Rectal smooth muscle tissue (tissue), 1 donor: ENCODE measurements around the gene SRSF9.

Experiments used
- H3K27ac ChIP-seq: one replicate; pipeline ENCODE4 v1.7.0; 2013; ENCODE audit warnings: low read depth, low read length, inconsistent platforms
- H3K27me3 ChIP-seq: one replicate; pipeline ENCODE4 v1.7.0; 2013; ENCODE audit warnings: low read length; ENCODE audit not compliant: control insufficient read depth, insufficient read depth
- H3K36me3 ChIP-seq: one replicate; pipeline ENCODE4 v1.7.0; 2013; ENCODE audit warnings: low read length; ENCODE audit not compliant: control insufficient read depth, insufficient read depth
- H3K4me1 ChIP-seq: one replicate; pipeline ENCODE4 v1.7.0; 2013; ENCODE audit warnings: low read length; ENCODE audit not compliant: control insufficient read depth, insufficient read depth
- H3K4me3 ChIP-seq: one replicate; pipeline ENCODE4 v1.7.0; 2013; ENCODE audit warnings: low read length
- H3K9ac ChIP-seq: one replicate; pipeline ENCODE4 v1.7.0; 2013; ENCODE audit warnings: low read length

The SRSF9 gene

DNA sequence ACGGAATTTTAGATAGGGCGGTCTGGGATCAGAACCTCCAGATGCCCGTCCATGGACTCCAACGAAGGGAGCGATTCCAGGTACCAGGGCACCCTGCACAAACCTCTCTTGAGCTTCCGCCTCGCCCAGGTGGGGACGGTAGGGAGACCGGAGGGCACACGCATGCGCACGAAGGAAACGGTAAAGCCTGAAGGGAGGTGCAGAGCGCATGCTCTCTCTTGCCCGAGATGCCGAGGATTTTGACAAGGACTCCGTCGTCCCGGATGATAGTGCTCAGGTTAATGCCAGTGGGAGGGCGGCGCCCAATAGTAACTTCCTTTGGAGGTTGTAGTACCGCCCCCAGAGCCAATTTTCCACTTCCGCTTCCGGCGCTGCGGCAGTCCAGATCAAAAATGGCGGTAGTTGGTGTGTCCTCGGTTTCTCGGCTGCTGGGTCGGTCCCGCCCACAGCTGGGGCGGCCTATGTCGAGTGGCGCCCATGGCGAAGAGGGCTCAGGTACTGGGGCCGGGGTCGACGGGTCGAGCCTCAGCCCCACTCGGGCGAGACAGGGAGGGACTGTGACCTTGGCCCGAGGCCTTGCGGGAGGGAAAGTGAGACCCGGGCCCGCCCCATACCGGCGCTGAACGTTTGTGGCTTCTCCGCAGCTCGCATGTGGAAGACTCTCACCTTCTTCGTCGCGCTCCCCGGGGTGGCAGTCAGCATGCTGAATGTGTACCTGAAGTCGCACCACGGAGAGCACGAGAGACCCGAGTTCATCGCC, 31.6 kb downstream of the SRSF9 start, which contains the start of gene COX6A1:
Gene COX6A1, plus strand, starts transcription at position 379 of the 760 bp plus-strand sequence. Its CDS starts 14 bp downstream, at position 393.
- Histone ChIP-seq H3K4me1 (no peaks in the 10 kb centered on the region), H3K4me3 (peak within 1 kb of the TSS; percentile 86), H3K36me3 (no peaks in the 10 kb centered on the region), H3K27ac (peak within 1 kb of the TSS; percentile 84), H3K9ac (peak within 1 kb of the TSS; percentile 74), H3K27me3 (no peaks in the 10 kb centered on the region)

- Histone ChIP-seq H3K9ac (no peak overlapping the region), H3K4me1 (no peaks in the 10 kb centered on the region), H3K27ac (no peak overlapping the region), H3K4me3 (no peak overlapping the region), H3K36me3 (no peaks in the 10 kb centered on the region), H3K27me3 (no peaks in the 10 kb centered on the region)
Observed at GRCh38 chr12:120432772-120433525, 36.6 kb downstream of the SRSF9 start.

GRCh38 chr12:120429368-120429767, 40.2 kb downstream of the SRSF9 start:
- Histone ChIP-seq H3K4me3 (no peak overlapping the region), H3K9ac (no peak overlapping the region), H3K27ac (no peak overlapping the region), H3K27me3 (no peaks in the 10 kb centered on the region), H3K36me3 (no peaks in the 10 kb centered on the region), H3K4me1 (no peaks in the 10 kb centered on the region)

DNA sequence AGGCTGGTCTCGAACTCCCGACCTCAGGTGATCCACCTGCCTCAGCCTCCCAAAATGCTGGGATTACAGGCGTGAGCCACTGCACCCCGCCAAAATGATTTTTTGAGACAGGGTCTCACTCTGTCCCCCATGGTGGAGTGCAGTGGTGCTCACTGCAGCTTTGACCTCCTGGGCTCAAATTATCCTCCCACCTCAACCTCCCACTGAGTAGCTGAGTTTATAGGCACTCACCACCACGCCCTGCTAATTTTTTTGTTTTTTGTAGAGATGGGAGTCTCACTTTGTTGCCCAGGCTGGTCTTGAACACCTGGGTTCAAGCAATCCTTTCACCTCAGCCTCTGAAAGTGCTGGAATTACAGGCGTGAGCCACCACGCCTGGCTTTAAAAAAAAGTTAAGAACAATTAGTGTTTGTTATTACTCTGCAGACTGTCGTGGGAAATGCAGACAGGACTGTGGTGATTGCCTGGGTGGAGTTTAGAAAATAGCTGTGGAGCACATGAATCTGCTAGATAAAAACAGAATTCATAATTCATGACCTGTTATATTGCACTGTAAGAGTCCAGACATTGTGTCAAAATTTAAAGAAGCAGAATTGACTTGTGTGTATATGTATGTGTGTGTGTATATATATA, 40.8 kb downstream of the SRSF9 start:
- no peaks in the 10 kb centered on the region for H3K36me3 ChIP-seq
- H3K27me3 ChIP-seq, result no peaks in the 10 kb centered on the region
- H3K4me3 ChIP-seq, result no peak overlapping the region
- no peak overlapping the region for H3K27ac ChIP-seq
- no peaks in the 10 kb centered on the region for H3K4me1 ChIP-seq
- H3K9ac ChIP-seq, result no peak overlapping the region

DNA sequence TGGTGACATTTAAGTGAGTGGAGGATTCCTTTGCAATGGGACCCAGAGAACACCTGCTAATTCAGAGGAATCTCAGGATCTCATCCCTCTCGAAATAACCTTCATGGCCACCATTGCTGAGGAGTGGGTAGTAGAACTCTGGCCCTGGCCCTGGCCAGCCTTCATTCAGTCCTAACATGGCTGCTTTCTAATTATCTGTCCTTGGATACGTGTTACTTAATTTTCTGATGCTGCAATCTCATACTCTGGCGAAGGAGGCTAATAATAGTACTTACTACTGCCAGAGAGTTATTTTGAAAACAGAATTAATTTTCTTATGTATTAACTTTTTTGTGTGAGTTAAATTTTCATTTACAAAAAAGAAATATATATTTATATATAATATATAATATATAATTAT, 43.8 kb downstream of the SRSF9 start:
- Histone ChIP-seq H3K4me3 (no peak overlapping the region), H3K27ac (no peak overlapping the region), H3K4me1 (no peaks in the 10 kb centered on the region), H3K9ac (no peak overlapping the region), H3K27me3 (no peaks in the 10 kb centered on the region), H3K36me3 (no peaks in the 10 kb centered on the region)

- Histone ChIP-seq H3K4me3 (no peak overlapping the region), H3K36me3 (no peaks in the 10 kb centered on the region)
Observed at GRCh38 chr12:120422892-120423456, 46.6 kb downstream of the SRSF9 start.

GRCh38 chr12:120421701-120422100, 47.8 kb downstream of the SRSF9 start:
- Histone ChIP-seq H3K4me1 (no peaks in the 10 kb centered on the region), H3K27me3 (no peaks in the 10 kb centered on the region), H3K36me3 (no peaks in the 10 kb centered on the region), H3K4me3 (no peak overlapping the region), H3K27ac (no peak overlapping the region), H3K9ac (no peak overlapping the region)

More at GRCh38 chr12:120422892-120423456, 46.6 kb downstream of the SRSF9 start:
- Histone ChIP-seq H3K9ac (no peak overlapping the region), H3K4me1 (no peaks in the 10 kb centered on the region), H3K27me3 (no peaks in the 10 kb centered on the region), H3K27ac (no peak overlapping the region)

- Histone ChIP-seq H3K36me3 (no peaks in the 10 kb centered on the region), H3K27ac (no peak overlapping the region)
Observed at GRCh38 chr12:120417917-120418580, 51.5 kb downstream of the SRSF9 start.

DNA sequence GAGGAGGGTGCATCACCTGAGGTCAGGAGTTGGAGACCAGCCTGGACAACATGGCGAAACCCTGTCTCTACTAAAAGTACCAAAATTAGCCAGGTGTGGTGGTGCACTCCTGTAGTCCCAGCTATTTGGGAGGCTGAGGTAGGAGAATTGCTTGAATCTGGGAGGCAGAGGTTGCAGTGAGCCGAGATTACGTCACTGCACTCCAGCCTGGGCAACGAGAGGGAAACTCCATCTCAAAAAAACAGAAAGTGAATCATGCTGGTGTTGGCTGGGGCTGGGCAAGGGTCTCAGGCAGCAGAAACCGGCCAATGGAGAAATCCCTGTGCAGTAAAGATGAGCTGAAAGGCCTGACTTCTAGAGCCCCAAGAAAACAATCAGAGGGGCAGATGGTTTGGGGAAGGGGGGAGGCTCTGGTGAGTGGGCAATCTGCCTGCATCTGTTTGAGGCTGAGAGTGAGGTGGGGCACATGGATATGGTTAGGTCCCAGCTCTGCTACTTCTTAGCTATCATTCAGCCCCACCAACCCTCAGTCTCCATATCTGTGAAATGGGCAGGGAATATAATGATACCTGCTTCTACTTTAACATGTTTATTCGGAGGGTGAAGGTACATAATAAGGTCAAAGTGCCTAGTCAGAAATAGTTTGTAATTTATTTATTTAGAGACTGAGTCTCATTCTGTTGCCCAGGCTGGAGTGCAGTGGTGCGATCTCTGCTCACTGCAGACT, 52.9 kb downstream of the SRSF9 start:
- no peaks in the 10 kb centered on the region for H3K27me3 ChIP-seq
- H3K9ac ChIP-seq, result no peak overlapping the region
- no peak overlapping the region for H3K4me3 ChIP-seq
- H3K4me1 ChIP-seq, result no peaks in the 10 kb centered on the region
- no peaks in the 10 kb centered on the region for H3K36me3 ChIP-seq
- no peak overlapping the region for H3K27ac ChIP-seq

More at GRCh38 chr12:120417917-120418580, 51.5 kb downstream of the SRSF9 start:
- H3K4me3 ChIP-seq, result no peak overlapping the region
- no peaks in the 10 kb centered on the region for H3K4me1 ChIP-seq
- no peak overlapping the region for H3K9ac ChIP-seq
- no peaks in the 10 kb centered on the region for H3K27me3 ChIP-seq

- Histone ChIP-seq H3K4me3 (no peak overlapping the region), H3K36me3 (no peaks in the 10 kb centered on the region), H3K27ac (peak overlapping the region; percentile 58), H3K9ac (no peak overlapping the region), H3K27me3 (no peaks in the 10 kb centered on the region), H3K4me1 (no peaks in the 10 kb centered on the region)
Observed at GRCh38 chr12:120413901-120414695, 55.5 kb downstream of the SRSF9 start.

GRCh38 chr12:120412421-120412820, 57.1 kb downstream of the SRSF9 start:
- no peaks in the 10 kb centered on the region for H3K4me1 ChIP-seq
- no peak overlapping the region for H3K27ac ChIP-seq
- H3K4me3 ChIP-seq, result no peak overlapping the region
- H3K9ac ChIP-seq, result no peak overlapping the region
- no peaks in the 10 kb centered on the region for H3K36me3 ChIP-seq
- no peaks in the 10 kb centered on the region for H3K27me3 ChIP-seq
